Activated CD4-positive, alpha-beta T cell treated with anti-CD3 and anti-CD28 coated beads, Interleukin-2, Interleukin-6, amounts not matched to agents 100 ng/mL and 50 ng/mL, durations not matched to agents 16 hours and 8 hours (primary cell): ENCODE measurements around the gene MYLK4.

Experiments
- DNase-seq: peaks from one replicate; pipeline ENCODE4 v3.0.0-alpha.2; 2020

The MYLK4 gene

GRCh38 chr6:2732503-2733089, 18.1 kb downstream of the MYLK4 start:
- DNase-seq: no peak

GRCh38 chr6:2731281-2731909, 19.3 kb downstream of the MYLK4 start:
- no peak for DNase-seq

- DNase-seq: no peak
These were observed 20.2 kb downstream of the MYLK4 start for GRCh38 chr6:2730353-2731107.

GRCh38 chr6:2729921-2730320, 20.8 kb downstream of the MYLK4 start:
- DNase-seq: no peak

- no peak for DNase-seq
These were observed 24.6 kb downstream of the MYLK4 start for GRCh38 chr6:2725999-2726567.

GRCh38 chr6:2725364-2725988, 25.2 kb downstream of the MYLK4 start:
- no peak for DNase-seq

- no peak for DNase-seq
These were observed 29.5 kb downstream of the MYLK4 start for GRCh38 chr6:2721219-2721618.

- DNase-seq: no peak
These were observed 31.6 kb downstream of the MYLK4 start for GRCh38 chr6:2719093-2719455.

- DNase-seq: no peak
These were observed 32.2 kb downstream of the MYLK4 start for GRCh38 chr6:2718334-2719092.

GRCh38 chr6:2716936-2717700, 33.6 kb downstream of the MYLK4 start:
- no peak for DNase-seq

GRCh38 chr6:2715737-2716136, 35.0 kb downstream of the MYLK4 start:
- no peak for DNase-seq

- no peak for DNase-seq
These were observed 36.4 kb downstream of the MYLK4 start for GRCh38 chr6:2714111-2714895.

GRCh38 chr6:2713473-2714110, 37.1 kb downstream of the MYLK4 start:
- DNase-seq: no peak

GRCh38 chr6:2712102-2712501, 38.6 kb downstream of the MYLK4 start:
- DNase-seq: no peak

- DNase-seq: no peak
These were observed 40.3 kb downstream of the MYLK4 start for GRCh38 chr6:2710412-2710811.

GRCh38 chr6:2708456-2708855, 42.3 kb downstream of the MYLK4 start:
- DNase-seq: no peak

GRCh38 chr6:2706558-2706957, 44.2 kb downstream of the MYLK4 start:
- DNase-seq: no peak

GRCh38 chr6:2705256-2705655, 45.5 kb downstream of the MYLK4 start:
- DNase-seq: no peak

- no peak for DNase-seq
These were observed 53.4 kb downstream of the MYLK4 start for GRCh38 chr6:2697291-2697690.

GRCh38 chr6:2695454-2696095, 55.1 kb downstream of the MYLK4 start:
- DNase-seq: no peak
